ENCODE measurements around the gene CAPN2. TPM values are rescaled to one million over a fixed set of nuclear protein-coding genes. Genes with fewer than 3 reads are reported as not detected.

Gene CAPN2
- total RNA-seq, result 464 and 502 TPM in 2 replicates

DNA sequence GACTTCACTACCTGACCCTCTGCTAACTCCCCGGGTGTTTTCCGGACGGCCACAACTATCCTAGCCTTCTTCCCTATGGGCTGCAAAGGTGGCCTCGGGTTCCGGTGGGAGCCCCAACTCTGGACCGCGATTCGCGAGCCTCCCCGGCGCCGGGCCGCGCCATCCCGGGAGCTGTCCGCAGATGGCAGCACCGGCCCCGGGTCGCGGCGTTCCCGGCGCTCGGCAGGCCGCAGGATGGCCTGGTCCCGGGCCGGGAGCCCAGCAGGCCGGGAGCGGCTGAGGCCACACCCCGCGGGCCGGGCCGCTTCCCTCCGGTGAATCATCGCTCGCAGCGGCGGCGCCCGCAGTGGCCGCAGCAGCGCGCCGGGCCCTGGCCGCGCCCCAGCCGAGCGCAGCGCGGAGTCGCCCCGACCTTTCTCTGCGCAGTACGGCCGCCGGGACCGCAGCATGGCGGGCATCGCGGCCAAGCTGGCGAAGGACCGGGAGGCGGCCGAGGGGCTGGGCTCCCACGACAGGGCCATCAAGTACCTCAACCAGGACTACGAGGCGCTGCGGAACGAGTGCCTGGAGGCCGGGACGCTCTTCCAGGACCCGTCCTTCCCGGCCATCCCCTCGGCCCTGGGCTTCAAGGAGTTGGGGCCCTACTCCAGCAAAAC lies at the start of gene CAPN2:
TSS of gene CAPN2 (plus strand) at position 346 of the 656 bp plus-strand sequence. CDS start at position 448, 102 bp downstream.

DNA sequence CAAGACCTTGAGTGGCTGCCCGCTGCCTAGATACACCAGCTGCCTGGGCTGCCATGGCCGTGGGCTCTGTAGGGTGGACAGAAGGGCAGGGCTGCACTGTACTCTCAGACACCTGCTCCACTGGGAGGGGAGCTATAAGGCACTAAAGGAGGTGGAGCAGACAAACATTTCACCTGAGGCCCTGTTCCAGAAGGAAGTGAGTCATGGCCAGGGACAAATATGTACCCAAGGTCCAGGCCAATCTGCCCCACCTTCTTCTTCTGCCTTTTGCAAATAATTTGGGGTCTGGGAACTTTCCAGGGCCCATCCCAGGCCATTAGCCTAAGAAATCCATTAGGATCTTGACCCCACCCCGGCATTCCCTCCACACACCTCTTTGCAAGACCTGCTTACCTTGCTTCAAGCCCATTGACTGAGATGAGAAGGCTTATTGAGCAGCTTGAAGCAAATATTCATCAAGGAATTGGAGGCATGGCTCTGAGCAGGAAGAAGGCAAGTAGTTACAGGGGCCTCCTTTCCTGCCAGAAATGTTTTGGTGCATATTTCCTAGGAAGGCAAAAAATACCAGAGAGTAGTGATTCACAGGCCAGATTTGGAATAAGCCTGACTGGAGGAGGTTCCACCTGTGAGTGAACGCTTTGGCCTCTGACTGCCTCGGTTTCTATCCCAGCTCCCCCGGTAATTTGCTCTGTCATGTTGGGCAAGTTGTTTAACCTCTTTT lies 46.6 kb upstream of the CAPN2 start, which contains the start of gene CAPN8:
TSS of gene CAPN8 (minus strand) at position 110 of the 721 bp plus-strand sequence. CDS start at position 55, 55 bp downstream.

Other genes with a start within 250 kb of the CAPN2 start
- not detected in 2 replicates for gene CAPN8, start 46.8 kb upstream of the CAPN2 start, total RNA-seq
- 28.9 and 40.6 TPM in 2 replicates for gene TP53BP2, start 133.4 kb downstream of the CAPN2 start, total RNA-seq

Measured in smooth muscle cell of the pulmonary artery (primary cell).